ENCODE data around the gene PPIF.

DNA sequence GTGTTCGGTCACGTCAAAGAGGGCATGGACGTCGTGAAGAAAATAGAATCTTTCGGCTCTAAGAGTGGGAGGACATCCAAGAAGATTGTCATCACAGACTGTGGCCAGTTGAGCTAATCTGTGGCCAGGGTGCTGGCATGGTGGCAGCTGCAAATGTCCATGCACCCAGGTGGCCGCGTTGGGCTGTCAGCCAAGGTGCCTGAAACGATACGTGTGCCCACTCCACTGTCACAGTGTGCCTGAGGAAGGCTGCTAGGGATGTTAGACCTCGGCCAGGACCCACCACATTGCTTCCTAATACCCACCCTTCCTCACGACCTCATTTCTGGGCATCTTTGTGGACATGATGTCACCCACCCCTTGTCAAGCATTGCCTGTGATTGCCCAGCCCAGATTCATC lies 6.5 kb downstream of the PPIF start:
- TF ChIP-seq POLR2AphosphoS5 (IDR thresholded peaks at IDR 0.05; ENCODE audit: low read depth, low read length): no peak
- no peak for TF ChIP-seq TAF1 (IDR thresholded peaks at IDR 0.05; ENCODE audit: borderline replicate concordance, insufficient read depth, low read length)
- TF ChIP-seq REST (IDR thresholded peaks at IDR 0.05; ENCODE audit: insufficient read depth in 1 of 2, low read depth in 2 of 2, low read length in 2 of 2): no peak
- TF ChIP-seq SIN3A (IDR thresholded peaks at IDR 0.05; ENCODE audit: borderline replicate concordance, insufficient read depth, low read length): no peak
- TF ChIP-seq FOXP2 (optimal IDR thresholded peaks at IDR 0.05; ENCODE audit: borderline replicate concordance, extremely low read depth, extremely low read length, insufficient read depth): no peak
